ENCODE data around the gene TRRAP. TPM values are rescaled to one million over a fixed set of nuclear protein-coding genes. Genes with fewer than 3 reads are reported as not detected.

TRRAP gene
- total RNA-seq, 5 donors from 2014 or later (not counting 1 experiment from before 2014, with no cell fraction given) = 53.9 to 71.7 (median 65.8) TPM

- H3K4me3 Mint-ChIP-seq = no peak overlapping the region
- no peak overlapping the region for H3K27ac Mint-ChIP-seq
These were observed 33.6 kb downstream of the TRRAP start for GRCh38 chr7:98911916-98912315.

GRCh38 chr7:98913026-98913425 lies 34.7 kb downstream of the TRRAP start:
- H3K4me3 Mint-ChIP-seq = no peak overlapping the region
- Histone ChIP-seq H3K27me3 (replicated peaks in 1 of 2; ENCODE audit: control insufficient read depth in 2 of 2, extremely low read depth in 1 of 2, insufficient read depth in 2 of 2, low read length in 1 of 2) (no peaks in the 10 kb centered on the region), H3K27ac (ENCODE audit: low read length) (no peak overlapping the region), H3K9me3 (no peaks in the 10 kb centered on the region), H3K36me3 (ENCODE audit: control insufficient read depth in 2 of 2, extremely low read depth in 1 of 2, insufficient read depth in 1 of 2, low read length in 1 of 2) (peaks cover 27 to 83% of the 10 kb centered on the region in 2 donors), H3K4me1 (ENCODE audit: control insufficient read depth in 1 of 2, extremely low read depth in 1 of 2, insufficient read depth in 2 of 2, low read length in 2 of 2) (no peaks in the 10 kb centered on the region), H3K4me3 (ENCODE audit: control insufficient read depth in 1 of 2, extremely low read depth in 1 of 2, low read length in 1 of 2) (no peak overlapping the region)
- CTCF ChIA-PET = no interaction called here
- peaks cover 57% of the 10 kb centered on the region for H3K36me3 Mint-ChIP-seq
- ATAC-seq (replicated peaks in 1 of 4) (no peak), DNase-seq (no peak)
- H3K4me1 Mint-ChIP-seq = no peaks in the 10 kb centered on the region
- H3K27me3 Mint-ChIP-seq = no peaks in the 10 kb centered on the region
- no peak overlapping the region for H3K27ac Mint-ChIP-seq
- POLR2A ChIA-PET = no interaction called here
- H3K9me3 Mint-ChIP-seq = no peaks in the 10 kb centered on the region
- 96% methylated on average over 7 of the region's 8 CpGs for WGBS (ENCODE audit: insufficient coverage)

More at GRCh38 chr7:98911916-98912315, 33.6 kb downstream of the TRRAP start:
- ATAC-seq (replicated peaks in 1 of 4) (no peak), DNase-seq (no peak)
- Histone ChIP-seq H3K4me3 (ENCODE audit: control insufficient read depth in 1 of 2, extremely low read depth in 1 of 2, low read length in 1 of 2) (no peak overlapping the region), H3K27me3 (replicated peaks in 1 of 2; ENCODE audit: control insufficient read depth in 2 of 2, extremely low read depth in 1 of 2, insufficient read depth in 2 of 2, low read length in 1 of 2) (no peaks in the 10 kb centered on the region), H3K27ac (ENCODE audit: low read length) (no peak overlapping the region), H3K4me1 (ENCODE audit: control insufficient read depth in 1 of 2, extremely low read depth in 1 of 2, insufficient read depth in 2 of 2, low read length in 2 of 2) (no peaks in the 10 kb centered on the region), H3K36me3 (ENCODE audit: control insufficient read depth in 2 of 2, extremely low read depth in 1 of 2, insufficient read depth in 1 of 2, low read length in 1 of 2) (peaks cover 27 to 82% of the 10 kb centered on the region in 2 donors), H3K9me3 (no peaks in the 10 kb centered on the region)
- Mint-ChIP-seq H3K36me3 (peaks cover 60% of the 10 kb centered on the region), H3K27me3 (no peaks in the 10 kb centered on the region), H3K4me1 (no peaks in the 10 kb centered on the region), H3K9me3 (no peaks in the 10 kb centered on the region)
- ChIA-PET POLR2A (interaction anchor here in 1 of 2 donors (0.7 kb wide), 1 partner anchor 17 kb away, joined by 6 read pairs; no protein-coding TSS in a partner anchor), CTCF (no interaction called here)
- WGBS (ENCODE audit: insufficient coverage) = no CpG with 5 or more reads among the region's 5 CpGs

- Mint-ChIP-seq H3K4me3 (no peak overlapping the region), H3K27ac (peak overlapping the region in 1 of 2 donors; percentile 13), H3K9me3 (no peaks in the 10 kb centered on the region), H3K36me3 (peaks cover 53% of the 10 kb centered on the region), H3K4me1 (no peaks in the 10 kb centered on the region), H3K27me3 (no peaks in the 10 kb centered on the region)
- Histone ChIP-seq H3K27ac (ENCODE audit: low read length) (no peak overlapping the region), H3K4me1 (ENCODE audit: control insufficient read depth in 1 of 2, extremely low read depth in 1 of 2, insufficient read depth in 2 of 2, low read length in 2 of 2) (no peaks in the 10 kb centered on the region), H3K36me3 (ENCODE audit: control insufficient read depth in 2 of 2, extremely low read depth in 1 of 2, insufficient read depth in 1 of 2, low read length in 1 of 2) (peaks cover 27 to 81% of the 10 kb centered on the region in 2 donors), H3K27me3 (replicated peaks in 1 of 2; ENCODE audit: control insufficient read depth in 2 of 2, extremely low read depth in 1 of 2, insufficient read depth in 2 of 2, low read length in 1 of 2) (no peaks in the 10 kb centered on the region), H3K4me3 (ENCODE audit: control insufficient read depth in 1 of 2, extremely low read depth in 1 of 2, low read length in 1 of 2) (no peak overlapping the region), H3K9me3 (no peaks in the 10 kb centered on the region)
- DNase-seq (no peak), ATAC-seq (replicated peaks in 1 of 4) (no peak)
- ChIA-PET POLR2A (no interaction called here), CTCF (no interaction called here)
These were observed 35.3 kb downstream of the TRRAP start for GRCh38 chr7:98913612-98914011.

- 99% methylated on average over 12 of the region's 12 CpGs for WGBS (ENCODE audit: insufficient coverage)
- CTCF ChIA-PET = no interaction called here
- no peaks in the 10 kb centered on the region for H3K27me3 Mint-ChIP-seq
- POLR2A ChIA-PET = no interaction called here
- no peaks in the 10 kb centered on the region for H3K27me3 ChIP-seq (replicated peaks in 1 of 2; ENCODE audit: control insufficient read depth in 2 of 2, extremely low read depth in 1 of 2, insufficient read depth in 2 of 2, low read length in 1 of 2)
- no peaks in the 10 kb centered on the region for H3K4me1 ChIP-seq (ENCODE audit: control insufficient read depth in 1 of 2, extremely low read depth in 1 of 2, insufficient read depth in 2 of 2, low read length in 2 of 2)
- no peaks in the 10 kb centered on the region for H3K9me3 ChIP-seq
- H3K4me3 Mint-ChIP-seq = no peak overlapping the region
- no peak for DNase-seq
- H3K4me1 Mint-ChIP-seq = no peaks in the 10 kb centered on the region
- H3K36me3 ChIP-seq (ENCODE audit: control insufficient read depth in 2 of 2, extremely low read depth in 1 of 2, insufficient read depth in 1 of 2, low read length in 1 of 2) = peaks cover 18 to 82% of the 10 kb centered on the region in 2 donors
- H3K36me3 Mint-ChIP-seq = peaks cover 50% of the 10 kb centered on the region
- H3K4me3 ChIP-seq (ENCODE audit: control insufficient read depth in 1 of 2, extremely low read depth in 1 of 2, low read length in 1 of 2) = no peak overlapping the region
- peak in 1 of 4 experiments; percentile 13 for ATAC-seq (replicated peaks in 1 of 4)
- H3K9me3 Mint-ChIP-seq = no peaks in the 10 kb centered on the region
- no peak overlapping the region for H3K27ac ChIP-seq (ENCODE audit: low read length)
- H3K27ac Mint-ChIP-seq = no peak overlapping the region
These were observed 39.0 kb downstream of the TRRAP start for GRCh38 chr7:98917331-98917730.

GRCh38 chr7:98921608-98922372 lies 43.5 kb downstream of the TRRAP start:
- ChIA-PET POLR2A (no interaction called here), CTCF (no interaction called here)
- DNase-seq = no peak
- Histone ChIP-seq H3K4me3 (ENCODE audit: control insufficient read depth in 1 of 2, extremely low read depth in 1 of 2, low read length in 1 of 2) (no peak overlapping the region), H3K4me1 (ENCODE audit: control insufficient read depth in 1 of 2, extremely low read depth in 1 of 2, insufficient read depth in 2 of 2, low read length in 2 of 2) (no peaks in the 10 kb centered on the region), H3K9me3 (no peaks in the 10 kb centered on the region), H3K27ac (ENCODE audit: low read length) (no peak overlapping the region), H3K27me3 (replicated peaks in 1 of 2; ENCODE audit: control insufficient read depth in 2 of 2, extremely low read depth in 1 of 2, insufficient read depth in 2 of 2, low read length in 1 of 2) (no peaks in the 10 kb centered on the region), H3K36me3 (ENCODE audit: control insufficient read depth in 2 of 2, extremely low read depth in 1 of 2, insufficient read depth in 1 of 2, low read length in 1 of 2) (peaks cover 26 to 89% of the 10 kb centered on the region in 2 donors)
- no peaks in the 10 kb centered on the region for H3K27me3 Mint-ChIP-seq
- H3K4me1 Mint-ChIP-seq = no peaks in the 10 kb centered on the region
- peaks cover 60% of the 10 kb centered on the region for H3K36me3 Mint-ChIP-seq
- 93% methylated on average over 22 of the region's 25 CpGs for WGBS (ENCODE audit: insufficient coverage)
- no peak overlapping the region for H3K27ac Mint-ChIP-seq
- ATAC-seq (replicated peaks in 1 of 4) = no peak
- H3K4me3 Mint-ChIP-seq = no peak overlapping the region
- no peaks in the 10 kb centered on the region for H3K9me3 Mint-ChIP-seq

GRCh38 chr7:98922392-98923187 lies 44.3 kb downstream of the TRRAP start:
- no peaks in the 10 kb centered on the region for H3K27me3 Mint-ChIP-seq
- no peaks in the 10 kb centered on the region for H3K9me3 Mint-ChIP-seq
- no peaks in the 10 kb centered on the region for H3K4me1 Mint-ChIP-seq
- no peaks in the 10 kb centered on the region for H3K4me1 ChIP-seq (ENCODE audit: control insufficient read depth in 1 of 2, extremely low read depth in 1 of 2, insufficient read depth in 2 of 2, low read length in 2 of 2)
- H3K36me3 Mint-ChIP-seq = peaks cover 63% of the 10 kb centered on the region
- no peaks in the 10 kb centered on the region for H3K27me3 ChIP-seq (replicated peaks in 1 of 2; ENCODE audit: control insufficient read depth in 2 of 2, extremely low read depth in 1 of 2, insufficient read depth in 2 of 2, low read length in 1 of 2)
- no peak overlapping the region for H3K4me3 Mint-ChIP-seq
- peaks cover 27 to 89% of the 10 kb centered on the region in 2 donors for H3K36me3 ChIP-seq (ENCODE audit: control insufficient read depth in 2 of 2, extremely low read depth in 1 of 2, insufficient read depth in 1 of 2, low read length in 1 of 2)
- H3K9me3 ChIP-seq = no peaks in the 10 kb centered on the region
- WGBS (ENCODE audit: insufficient coverage) = 99% methylated on average over 6 of the region's 12 CpGs
- DNase-seq (no peak), ATAC-seq (replicated peaks in 1 of 4) (no peak)
- ChIA-PET CTCF (no interaction called here), POLR2A (interaction anchor here in 1 of 2 donors (0.6 kb wide), 1 partner anchor 540 kb away, joined by 4 read pairs; no protein-coding TSS in a partner anchor)
- no peak overlapping the region for H3K27ac ChIP-seq (ENCODE audit: low read length)
- H3K4me3 ChIP-seq (ENCODE audit: control insufficient read depth in 1 of 2, extremely low read depth in 1 of 2, low read length in 1 of 2) = no peak overlapping the region
- no peak overlapping the region for H3K27ac Mint-ChIP-seq
